OCI-LY1 (cell line): Measurements from ENCODE around the gene DNALI1.

ENCODE experiments used
- H2AFZ ChIP-seq: fragments of 200-600 bp; sonication (generic), shearing (Covaris generic); 2 replicates; pipeline ENCODE4 v1.6.0; 2014; ENCODE audit warnings: antibody characterized with exemption, mild to moderate bottlenecking, low read length
- H3F3A ChIP-seq: fragments of 200-600 bp; sonication (generic), shearing (Covaris generic); 2 replicates; pipeline ENCODE4 v1.6.0; 2014; ENCODE audit warnings: mild to moderate bottlenecking, antibody characterized with exemption, low read length, moderate library complexity; ENCODE audit not compliant: insufficient read depth
- H3K27ac ChIP-seq: fragments of 200-600 bp; sonication (generic); 2 replicates; pipeline ENCODE4 v1.5.1; 2014; ENCODE audit warnings: low read length, mixed run types, mild to moderate bottlenecking, low read depth; ENCODE audit not compliant: poor library complexity, severe bottlenecking
- H3K27me3 ChIP-seq: fragments of 200-600 bp; sonication (generic); 2 replicates; pipeline ENCODE4 v1.6.0; 2014; ENCODE audit warnings: antibody characterized with exemption, mild to moderate bottlenecking, low read length, moderate library complexity; ENCODE audit not compliant: insufficient read depth
- H3K36me3 ChIP-seq: fragments of 200-600 bp; sonication (generic); 2 replicates; pipeline ENCODE4 v1.6.1; 2014; ENCODE audit warnings: mild to moderate bottlenecking, antibody characterized with exemption, low read length, moderate library complexity, mixed read lengths; ENCODE audit not compliant: insufficient read depth
- H3K4me1 ChIP-seq: fragments of 200-600 bp; sonication (generic); 2 replicates; pipeline ENCODE4 v1.5.1; 2014; ENCODE audit warnings: mild to moderate bottlenecking, low read length, moderate library complexity; ENCODE audit not compliant: insufficient read depth, severe bottlenecking
- H3K4me2 ChIP-seq: fragments of 200-600 bp; sonication (generic), shearing (Covaris generic); 2 replicates; pipeline ENCODE4 v1.6.1; 2014; ENCODE audit warnings: low read length
- H3K4me3 ChIP-seq: fragments of 200-600 bp; sonication (generic); 2 replicates; pipeline ENCODE4 v1.5.1; 2014; ENCODE audit warnings: low read length, low read depth, mild to moderate bottlenecking, mixed read lengths; ENCODE audit not compliant: poor library complexity, severe bottlenecking
- H3K79me2 ChIP-seq: fragments of 200-600 bp; shearing (Covaris generic); 2 replicates; pipeline ENCODE4 v1.6.1; 2016; ENCODE audit warnings: mixed run types, low read length, mixed read lengths; ENCODE audit not compliant: insufficient read depth
- H3K9ac ChIP-seq: fragments of 200-600 bp; sonication (generic), shearing (Covaris generic); 2 replicates; pipeline ENCODE4 v1.6.1; 2014; ENCODE audit warnings: mild to moderate bottlenecking, low read length, mixed read lengths
- H3K9me2 ChIP-seq: fragments of 200-600 bp; sonication (generic), shearing (Covaris generic); 2 replicates; pipeline ENCODE4 v1.6.1; 2014; ENCODE audit warnings: low read depth, mild to moderate bottlenecking, low read length, mixed read lengths
- H3K9me3 ChIP-seq: fragments of 200-600 bp; shearing (Covaris generic); 2 replicates; pipeline ENCODE4 v1.6.1; 2014; ENCODE audit warnings: low read length, mixed read lengths
- H4K20me1 ChIP-seq: fragments of 200-600 bp; sonication (generic), shearing (Covaris generic); 2 replicates; pipeline ENCODE4 v1.6.0; 2016; ENCODE audit warnings: mild to moderate bottlenecking, low read length; ENCODE audit not compliant: insufficient read depth
- CTCF ChIP-seq: fragments of 200-600 bp; sonication (generic), shearing (Covaris generic); IDR thresholded peaks from 2 replicates; pipeline ENCODE4 v1.5.1; 2017; ENCODE audit warnings: mild to moderate bottlenecking, antibody characterized with exemption, low read length, moderate library complexity, mixed read lengths
- EZH2 ChIP-seq: fragments of 200-600 bp; sonication (generic), shearing (Covaris generic); IDR thresholded peaks from 2 replicates; pipeline ENCODE4 v1.8.0; 2017; ENCODE audit warnings: borderline replicate concordance, mixed run types, mild to moderate bottlenecking, antibody characterized with exemption, low read length, moderate library complexity, mixed read lengths

The DNALI1 gene

DNA sequence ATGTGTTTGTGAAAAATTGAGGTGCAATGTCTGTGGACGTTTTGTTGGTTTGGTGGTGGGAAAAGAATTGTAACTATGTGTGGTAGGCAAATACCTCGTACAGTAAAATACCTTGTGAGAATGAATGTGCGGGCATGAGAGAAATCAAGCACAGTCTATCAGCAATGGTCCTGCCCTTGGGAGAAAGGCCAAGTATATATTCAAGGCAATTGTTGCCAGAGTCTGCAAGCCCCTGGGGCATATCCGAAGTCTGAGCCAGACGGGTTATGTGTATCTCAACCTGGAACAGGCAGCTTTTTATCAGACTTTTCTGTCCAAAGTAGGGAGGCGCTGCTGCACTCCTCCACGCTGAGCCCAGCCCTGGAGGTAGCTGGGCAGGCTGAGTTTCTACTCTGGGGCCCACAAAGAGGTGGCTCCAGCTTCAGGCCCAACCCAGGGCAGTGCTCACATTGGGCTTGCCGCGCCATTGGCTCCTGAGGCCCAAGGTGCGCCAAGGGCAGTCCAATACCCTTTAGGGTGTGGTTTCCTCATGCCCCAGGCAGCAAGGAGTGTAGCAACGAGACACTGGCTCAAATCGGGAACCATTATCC lies 48.4 kb downstream of the DNALI1 start:
- TF ChIP-seq CTCF: no peak
- no peak for TF ChIP-seq EZH2
- H3K9me2 ChIP-seq: no peaks in the 10 kb centered on the region
- H3K4me1 ChIP-seq: no peaks in the 10 kb centered on the region
- H3K79me2 ChIP-seq: no peaks in the 10 kb centered on the region
- peaks cover 8% of the 10 kb centered on the region; the same call in 1 of the 2 replicates for H3K27me3 ChIP-seq
- no peak overlapping the region for H3K27ac ChIP-seq
- H2AFZ ChIP-seq: no peak overlapping the region
- no peak overlapping the region for H3K9ac ChIP-seq
- no peaks in the 10 kb centered on the region for H3K9me3 ChIP-seq
- H3K36me3 ChIP-seq: no peaks in the 10 kb centered on the region
- no peaks in the 10 kb centered on the region for H4K20me1 ChIP-seq
- H3K4me2 ChIP-seq: no peak overlapping the region
- H3K4me3 ChIP-seq: no peak overlapping the region
- no peaks in the 10 kb centered on the region for H3F3A ChIP-seq

- Histone ChIP-seq H3K4me3 (no peak overlapping the region), H3K79me2 (no peaks in the 10 kb centered on the region), H2AFZ (no peak overlapping the region), H3F3A (no peaks in the 10 kb centered on the region), H3K9ac (no peak overlapping the region), H4K20me1 (no peaks in the 10 kb centered on the region), H3K36me3 (no peaks in the 10 kb centered on the region), H3K4me1 (no peaks in the 10 kb centered on the region), H3K4me2 (no peak overlapping the region), H3K27ac (no peak overlapping the region), H3K9me3 (no peaks in the 10 kb centered on the region), H3K9me2 (no peaks in the 10 kb centered on the region), H3K27me3 (peaks cover 8% of the 10 kb centered on the region; the same call in 1 of the 2 replicates)
- no peak for TF ChIP-seq CTCF
- no peak for TF ChIP-seq EZH2
Measured at GRCh38 chr1:37605806-37606474, 49.2 kb downstream of the DNALI1 start.

- Histone ChIP-seq H3K4me2 (no peak overlapping the region), H3K27me3 (peaks cover 8% of the 10 kb centered on the region; the same call in 1 of the 2 replicates)
Measured at GRCh38 chr1:37606481-37607263, 49.9 kb downstream of the DNALI1 start.

More at GRCh38 chr1:37606481-37607263, 49.9 kb downstream of the DNALI1 start:
- no peaks in the 10 kb centered on the region for H3K79me2 ChIP-seq
- H3K9me2 ChIP-seq: no peaks in the 10 kb centered on the region
- no peak overlapping the region for H3K4me3 ChIP-seq
- H2AFZ ChIP-seq: no peak overlapping the region
- H3F3A ChIP-seq: no peaks in the 10 kb centered on the region
- no peak for TF ChIP-seq CTCF
- TF ChIP-seq EZH2: no peak
- H3K9me3 ChIP-seq: no peaks in the 10 kb centered on the region
- no peak overlapping the region for H3K9ac ChIP-seq
- H3K4me1 ChIP-seq: no peaks in the 10 kb centered on the region
- no peak overlapping the region for H3K27ac ChIP-seq
- H4K20me1 ChIP-seq: no peaks in the 10 kb centered on the region
- H3K36me3 ChIP-seq: no peaks in the 10 kb centered on the region
